Body of pancreas (tissue), 4 donors: ENCODE results near the gene RAB5A. TPM values are rescaled to one million over a fixed set of nuclear protein-coding genes. Genes with fewer than 3 reads are reported as not detected.
"Not testable (repeated sequence)": the region's sequence is repeated elsewhere in the genome, so short reads cannot be mapped to it uniquely, and the experiment has no call there.

Experiments
- ATAC-seq: fragments of 150-250 bp; one replicate; pipeline ENCODE4 v1.9.1; 2016
- DNase-seq, 4 donors: peaks; one replicate each; pipeline ENCODE4 v3.0.0-alpha.2; 2019
- H3K27ac ChIP-seq, 4 donors: fragments of 200-600 bp; sonication (generic); 1 replicate in 3 of 4; 2 replicates in 1 of 4; pipeline versions ENCODE4 v1.5.1 to v1.6.1; 2016 to 2019; ENCODE audit warnings: mild to moderate bottlenecking in 1 of 4, mixed read lengths in 1 of 4, moderate library complexity in 1 of 4
- H3K27me3 ChIP-seq, 2 donors: fragments of 200-600 bp; sonication (generic); one replicate each; pipeline ENCODE4 v1.6.0; 2016; ENCODE audit warnings: mild to moderate bottlenecking in 1 of 2
- H3K36me3 ChIP-seq, 2 donors: fragments of 200-600 bp; sonication (generic); replicated peaks in 1 of 2; 2 replicates each; pipeline ENCODE4 v1.5.1; 2016; ENCODE audit warnings: low read depth in 2 of 2; ENCODE audit not compliant: insufficient read depth in 1 of 2
- H3K4me1 ChIP-seq: fragments of 200-600 bp; sonication (generic); one replicate; pipeline ENCODE4 v1.6.0; 2016
- H3K4me3 ChIP-seq, 2 donors: fragments of 200-600 bp; sonication (generic); 1 replicate in 1 of 2; 2 replicates in 1 of 2; pipeline ENCODE4 v1.5.1; 2016 to 2019
- H3K9me3 ChIP-seq, 3 donors: fragments of 200-600 bp; sonication (generic); 1 replicate in 2 of 3; 2 replicates in 1 of 3; pipeline ENCODE4 v1.5.1; 2016
- POLR2A ChIP-seq, 3 donors: fragments of 450-650 bp; IDR thresholded peaks; one replicate each; pipeline ENCODE4 v1.6.1; 2016; ENCODE audit warnings: antibody characterized with exemption in 3 of 3, mild to moderate bottlenecking in 2 of 3
- WGBS, 2 donors: methylation state at CpG; one replicate each; pipeline ENCODE4 v1.1.5; 2017; 5-methylcytosine and 5-hydroxymethylcytosine counted together
- intact Hi-C: fragments of 100-400 bp; cut with DNase I; formaldehyde crosslinking; loops from one replicate; pipeline ENCODE4 v1.15.1; 2023
- total RNA-seq, 2 donors: library from RNA; depleted of rRNA; stranded (reverse); fragments of >200 nt; gene quantifications; one replicate each; pipeline ENCODE4 v1.1.0, GENCODE V29; 2016
- TF ChIP-seq, protein P1 (sequence below), 7 experiments: fragments of 450-650 bp in 4 of 7; fragments of 200-600 bp in 3 of 7; sonication (generic) in 3 of 7; IDR thresholded peaks; one replicate each; pipeline ENCODE4 v1.5.1; 2016 to 2019; ENCODE audit warnings: antibody characterized with exemption in 7 of 7

Gene RAB5A
- total RNA-seq, 2 donors from 2014 or later, result 30.6 to 35.3 TPM

DNA sequence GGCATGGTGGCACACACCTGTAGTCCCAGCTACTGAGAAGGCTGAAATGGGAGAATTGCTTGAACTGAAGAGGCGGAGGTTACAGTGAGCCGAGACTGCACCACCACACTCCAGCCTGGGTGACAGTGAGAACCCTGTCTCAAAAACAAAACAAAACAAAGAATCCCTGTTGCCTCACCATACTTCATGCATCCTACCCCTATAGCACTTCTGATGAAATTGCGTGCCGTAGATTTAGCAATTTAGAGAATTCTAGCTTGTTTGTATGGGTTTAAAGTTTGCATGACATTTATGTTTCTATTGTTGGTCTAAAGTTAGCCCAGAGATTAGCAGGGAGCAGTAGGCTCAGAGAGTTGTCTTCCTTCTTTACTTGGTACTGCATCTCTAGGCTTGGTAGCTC lies 7.8 kb downstream of the RAB5A start:
- intact Hi-C loops, result no loop called here
- no peak for DNase-seq

DNA sequence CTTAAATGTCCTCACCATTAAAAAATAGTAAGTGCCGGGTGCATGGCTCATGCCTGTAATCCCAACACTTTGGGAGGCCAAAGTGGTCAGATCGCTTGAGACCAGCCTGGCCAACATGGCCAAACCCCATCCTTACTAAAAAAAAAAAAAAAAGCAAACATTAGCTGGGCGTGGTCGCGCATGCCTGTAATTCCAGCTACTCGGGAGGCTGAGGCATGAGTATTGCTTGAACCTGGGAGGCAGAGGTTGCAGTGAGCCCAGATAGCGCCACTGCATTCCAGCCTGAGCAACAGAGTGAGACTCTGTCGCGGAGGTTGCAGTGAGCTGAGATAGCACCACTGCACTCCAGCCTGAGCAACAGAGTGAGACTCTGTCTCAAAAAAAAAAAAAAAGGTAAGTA lies 10.5 kb downstream of the RAB5A start:
- ATAC-seq, intact Hi-C loops, H3K9me3 ChIP-seq, H3K27ac ChIP-seq, H3K27me3 ChIP-seq, H3K36me3 ChIP-seq, H3K4me1 ChIP-seq, DNase-seq, H3K4me3 ChIP-seq: not testable (repeated sequence)
- 91 to 96% methylated on average over 9 of the region's 9 CpGs for WGBS, 2 donors

More for the DNA sequence above, 7.8 kb downstream of the RAB5A start:
- Histone ChIP-seq H3K4me3 (no peak overlapping the region), H3K36me3 (peaks cover 0 to 2% of the 10 kb centered on the region in 2 donors), H3K9me3 (no peaks in the 10 kb centered on the region), H3K27me3 (no peaks in the 10 kb centered on the region), H3K27ac (no peak overlapping the region), H3K4me1 (peaks cover 26% of the 10 kb centered on the region)
- TF ChIP-seq POLR2A (IDR thresholded peaks at IDR 0.05), result no peak
- TF ChIP-seq, protein P1, sequence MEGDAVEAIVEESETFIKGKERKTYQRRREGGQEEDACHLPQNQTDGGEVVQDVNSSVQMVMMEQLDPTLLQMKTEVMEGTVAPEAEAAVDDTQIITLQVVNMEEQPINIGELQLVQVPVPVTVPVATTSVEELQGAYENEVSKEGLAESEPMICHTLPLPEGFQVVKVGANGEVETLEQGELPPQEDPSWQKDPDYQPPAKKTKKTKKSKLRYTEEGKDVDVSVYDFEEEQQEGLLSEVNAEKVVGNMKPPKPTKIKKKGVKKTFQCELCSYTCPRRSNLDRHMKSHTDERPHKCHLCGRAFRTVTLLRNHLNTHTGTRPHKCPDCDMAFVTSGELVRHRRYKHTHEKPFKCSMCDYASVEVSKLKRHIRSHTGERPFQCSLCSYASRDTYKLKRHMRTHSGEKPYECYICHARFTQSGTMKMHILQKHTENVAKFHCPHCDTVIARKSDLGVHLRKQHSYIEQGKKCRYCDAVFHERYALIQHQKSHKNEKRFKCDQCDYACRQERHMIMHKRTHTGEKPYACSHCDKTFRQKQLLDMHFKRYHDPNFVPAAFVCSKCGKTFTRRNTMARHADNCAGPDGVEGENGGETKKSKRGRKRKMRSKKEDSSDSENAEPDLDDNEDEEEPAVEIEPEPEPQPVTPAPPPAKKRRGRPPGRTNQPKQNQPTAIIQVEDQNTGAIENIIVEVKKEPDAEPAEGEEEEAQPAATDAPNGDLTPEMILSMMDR (IDR thresholded peaks at IDR 0.05), result no peak
- 96% methylated on average over 4 of the region's 4 CpGs for WGBS, 2 donors
- ATAC-seq, result no peak

DNA sequence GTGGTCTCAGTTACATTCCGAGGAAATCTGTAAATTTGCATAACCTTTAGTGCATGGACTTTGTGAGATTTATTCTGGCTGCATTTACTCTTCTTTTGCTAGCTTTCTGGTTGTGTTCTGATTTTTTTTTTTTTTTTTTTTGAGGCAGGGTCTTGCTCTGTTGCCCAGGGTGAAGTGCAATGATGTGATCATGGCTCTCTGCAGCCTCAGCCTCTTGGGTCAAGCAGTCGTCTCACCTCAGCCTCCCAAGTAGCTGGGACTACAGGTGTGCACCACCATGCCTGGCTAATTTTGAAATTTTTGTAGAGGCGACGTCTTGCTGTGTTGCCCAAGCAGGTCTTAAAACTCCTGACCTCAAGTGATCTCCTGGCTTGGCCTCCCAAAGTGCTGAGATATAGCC lies 12.6 kb downstream of the RAB5A start:
- WGBS, 2 donors, result 66 to 88% methylated on average over 3 to 4 of the region's 4 CpGs
- H3K4me1 ChIP-seq, result peaks cover 4% of the 10 kb centered on the region

DNA sequence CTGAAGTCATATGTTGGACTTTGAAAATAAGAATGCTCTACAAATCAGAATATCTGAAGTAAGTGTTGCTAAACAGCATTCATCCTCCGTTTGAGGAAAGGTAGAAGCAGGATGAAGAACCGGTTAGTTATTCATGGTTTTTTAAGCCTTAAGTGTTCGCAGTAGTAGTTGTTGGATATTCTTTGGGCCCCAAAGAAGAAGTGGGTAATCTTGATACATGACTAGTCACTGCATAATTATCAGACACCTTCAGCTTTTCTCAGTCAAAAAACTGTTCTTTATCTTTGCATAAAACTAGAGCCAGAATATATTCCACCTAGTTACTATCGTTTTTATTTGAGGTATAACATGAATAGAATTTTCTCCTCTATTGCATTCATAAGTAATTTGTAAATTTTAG lies 13.8 kb downstream of the RAB5A start:
- H3K4me3 ChIP-seq, result no peak overlapping the region
- peaks cover 4% of the 10 kb centered on the region for H3K4me1 ChIP-seq
- DNase-seq, result no peak
- no peak overlapping the region for H3K27ac ChIP-seq
- no peaks in the 10 kb centered on the region for H3K27me3 ChIP-seq
- H3K36me3 ChIP-seq, result no peaks in the 10 kb centered on the region
- H3K9me3 ChIP-seq, result no peaks in the 10 kb centered on the region
- 65 to 68% methylated on average over 4 of the region's 4 CpGs for WGBS, 2 donors
- intact Hi-C loops, result no loop called here
- no peak for ATAC-seq
- TF ChIP-seq POLR2A (IDR thresholded peaks at IDR 0.05), result no peak
- TF ChIP-seq, protein P1 (IDR thresholded peaks at IDR 0.05), result no peak

More for the DNA sequence above, 12.6 kb downstream of the RAB5A start:
- ATAC-seq (no peak), DNase-seq (no peak)
- H3K36me3 ChIP-seq, result no peaks in the 10 kb centered on the region
- intact Hi-C loops, result no loop called here
- TF ChIP-seq, protein P1 (IDR thresholded peaks at IDR 0.05), result no peak
- no peak for TF ChIP-seq POLR2A (IDR thresholded peaks at IDR 0.05)
- H3K27me3 ChIP-seq, result no peaks in the 10 kb centered on the region
- H3K27ac ChIP-seq, result no peak overlapping the region
- H3K4me3 ChIP-seq, result no peak overlapping the region
- no peaks in the 10 kb centered on the region for H3K9me3 ChIP-seq

DNA sequence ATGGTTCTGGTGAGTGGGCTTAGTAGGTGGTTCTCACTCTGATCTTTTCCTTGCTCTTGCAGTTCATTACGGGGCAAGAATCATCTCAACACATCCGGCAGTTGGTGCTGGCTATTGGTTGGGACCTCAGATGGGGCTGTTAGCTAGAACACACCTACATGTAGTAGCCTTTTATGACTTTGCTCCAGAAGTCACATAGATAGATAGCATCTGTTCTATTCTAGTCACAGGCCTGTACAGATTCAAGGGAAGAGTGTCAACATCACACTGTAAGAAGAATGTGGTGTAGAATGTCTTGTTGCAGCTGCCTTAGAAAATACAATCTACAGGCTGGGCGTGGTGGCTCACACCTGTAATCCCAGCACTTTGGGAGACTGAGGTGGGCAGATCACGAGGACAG lies 15.1 kb downstream of the RAB5A start:
- DNase-seq (no peak), ATAC-seq (no peak)
- Histone ChIP-seq H3K4me1 (peaks cover 4% of the 10 kb centered on the region), H3K9me3 (no peaks in the 10 kb centered on the region), H3K27ac (no peak overlapping the region), H3K36me3 (no peaks in the 10 kb centered on the region), H3K4me3 (no peak overlapping the region), H3K27me3 (no peaks in the 10 kb centered on the region)
- TF ChIP-seq, protein P1 (IDR thresholded peaks at IDR 0.05), result no peak
- TF ChIP-seq POLR2A (IDR thresholded peaks at IDR 0.05), result no peak
- WGBS, 2 donors, result 93 to 100% methylated on average over 4 of the region's 4 CpGs
- intact Hi-C loops, result no loop called here
